ENCODE data around the gene TRMT1. TPM values are rescaled to one million over a fixed set of nuclear protein-coding genes. Genes with fewer than 3 reads are reported as not detected.

TRMT1 gene
- total and polyA plus RNA-seq, 3 donors from 2014 or later, result 35.9 to 50.0 (median 44.8) TPM

GRCh38 chr19:13130886-13131490, 14.4 kb upstream of the TRMT1 start:
- WGBS, 2 donors, result 89 to 90% methylated on average over 3 of the region's 3 CpGs
- Histone ChIP-seq H3K27ac (no peak overlapping the region), H3K4me1 (no peaks in the 10 kb centered on the region), H3K36me3 (ENCODE audit: low read depth, missing control alignments) (no peaks in the 10 kb centered on the region), H3K27me3 (no peaks in the 10 kb centered on the region), H3K9me3 (no peaks in the 10 kb centered on the region), H3K4me3 (no peak overlapping the region)
- DNase-seq, result no peak
- intact Hi-C loops (cut with DNase I; ENCODE audit: low total_unique reads), result no loop called here
- no peak for TF ChIP-seq POLR2A (IDR thresholded peaks at IDR 0.05)
- no peak for TF ChIP-seq CTCF (IDR thresholded peaks at IDR 0.05)

GRCh38 chr19:13129384-13129783, 12.8 kb upstream of the TRMT1 start:
- intact Hi-C loops (cut with DNase I; ENCODE audit: low total_unique reads), result no loop called here
- Histone ChIP-seq H3K27me3 (no peaks in the 10 kb centered on the region), H3K36me3 (ENCODE audit: low read depth, missing control alignments) (no peaks in the 10 kb centered on the region), H3K4me1 (no peaks in the 10 kb centered on the region), H3K4me3 (no peak overlapping the region), H3K27ac (no peak overlapping the region), H3K9me3 (no peaks in the 10 kb centered on the region)
- 93% methylated on average over 3 to 9 of the region's 9 CpGs for WGBS, 2 donors
- DNase-seq, result no peak
- TF ChIP-seq CTCF (IDR thresholded peaks at IDR 0.05) (no peak), POLR2A (IDR thresholded peaks at IDR 0.05) (no peak)

- Histone ChIP-seq H3K4me3 (no peak overlapping the region), H3K27me3 (no peaks in the 10 kb centered on the region), H3K9me3 (no peaks in the 10 kb centered on the region), H3K27ac (no peak overlapping the region), H3K4me1 (no peaks in the 10 kb centered on the region), H3K36me3 (ENCODE audit: low read depth, missing control alignments) (no peaks in the 10 kb centered on the region)
- TF ChIP-seq CTCF (IDR thresholded peaks at IDR 0.05), result no peak
- TF ChIP-seq POLR2A (IDR thresholded peaks at IDR 0.05), result no peak
- DNase-seq, result no peak
- intact Hi-C loops (cut with DNase I; ENCODE audit: low total_unique reads), result no loop called here
- WGBS, 2 donors, result 76 to 100% methylated on average over 1 of the region's 1 CpG
These were observed 12.0 kb upstream of the TRMT1 start for GRCh38 chr19:13128583-13128982.

- Histone ChIP-seq H3K36me3 (ENCODE audit: low read depth, missing control alignments) (no peaks in the 10 kb centered on the region), H3K27ac (no peak overlapping the region), H3K4me1 (no peaks in the 10 kb centered on the region), H3K4me3 (no peak overlapping the region), H3K9me3 (no peaks in the 10 kb centered on the region), H3K27me3 (no peaks in the 10 kb centered on the region)
- no peak for DNase-seq
- intact Hi-C loops (cut with DNase I; ENCODE audit: low total_unique reads), result no loop called here
- TF ChIP-seq CTCF (IDR thresholded peaks at IDR 0.05), result no peak
- 91 to 93% methylated on average over 6 of the region's 6 CpGs for WGBS, 2 donors
These were observed 11.5 kb upstream of the TRMT1 start for GRCh38 chr19:13127811-13128575.

GRCh38 chr19:13127051-13127450, 10.5 kb upstream of the TRMT1 start:
- Histone ChIP-seq H3K27ac (no peak overlapping the region), H3K4me3 (no peak overlapping the region), H3K4me1 (no peaks in the 10 kb centered on the region), H3K27me3 (no peaks in the 10 kb centered on the region), H3K9me3 (no peaks in the 10 kb centered on the region), H3K36me3 (ENCODE audit: low read depth, missing control alignments) (no peaks in the 10 kb centered on the region)
- TF ChIP-seq CTCF (IDR thresholded peaks at IDR 0.05), result no peak
- TF ChIP-seq POLR2A (IDR thresholded peaks at IDR 0.05), result no peak
- no peak for DNase-seq
- intact Hi-C loops (cut with DNase I; ENCODE audit: low total_unique reads), result no loop called here
- 90 to 94% methylated on average over 9 of the region's 9 CpGs for WGBS, 2 donors
